Ectodermal cell (in vitro differentiated cells): Measurements from ENCODE around the gene E2F1.
A peak's percentile ranks its signal among the peaks of the same experiment; 100 is the strongest.

Experiments
- H3K27ac ChIP-seq: 2 replicates; pipeline ENCODE4 v1.7.0; 2013; ENCODE audit warnings: mild to moderate bottlenecking, low read depth, low read length; ENCODE audit not compliant: insufficient read depth, poor library complexity, severe bottlenecking
- H3K27me3 ChIP-seq: 2 replicates; pipeline ENCODE4 v1.7.0; 2013; ENCODE audit warnings: mild to moderate bottlenecking, low read length; ENCODE audit not compliant: insufficient read depth, control insufficient read depth, poor library complexity, severe bottlenecking
- H3K36me3 ChIP-seq: one replicate; pipeline ENCODE4 v1.7.0; 2013; ENCODE audit warnings: low read length; ENCODE audit not compliant: control insufficient read depth, insufficient read depth
- H3K4me1 ChIP-seq: one replicate; pipeline ENCODE4 v1.7.0; 2013; ENCODE audit warnings: low read length; ENCODE audit not compliant: control insufficient read depth, insufficient read depth
- H3K4me3 ChIP-seq: 2 replicates; pipeline ENCODE4 v1.7.0; 2013; ENCODE audit warnings: low read depth, low read length, control low read depth; ENCODE audit not compliant: insufficient read depth
- H3K9me3 ChIP-seq: 2 replicates; pipeline ENCODE4 v1.7.0; 2013; ENCODE audit warnings: mild to moderate bottlenecking, low read length, moderate library complexity; ENCODE audit not compliant: control insufficient read depth
- WGBS, 2 experiments: methylation state at CpG; one replicate each; pipeline ENCODE4 v1.1.7; 2013; ENCODE audit warnings: missing lambda C conversion rate in 2 of 2; 5-methylcytosine and 5-hydroxymethylcytosine counted together

The E2F1 gene

GRCh38 chr20:33687370-33687915 is 1.3 kb upstream of the E2F1 start:
- H3K36me3 ChIP-seq = no peaks in the 10 kb centered on the region
- H3K27ac ChIP-seq = no peak overlapping the region
- WGBS, 2 experiments = 90 to 91% methylated on average over 8 of the region's 8 CpGs
- no peaks in the 10 kb centered on the region for H3K27me3 ChIP-seq
- no peak overlapping the region for H3K4me3 ChIP-seq
- peaks cover 10% of the 10 kb centered on the region for H3K4me1 ChIP-seq
- no peaks in the 10 kb centered on the region for H3K9me3 ChIP-seq

GRCh38 chr20:33686984-33687366 is 790 bp upstream of the E2F1 start:
- Histone ChIP-seq H3K4me1 (peaks cover 10% of the 10 kb centered on the region), H3K4me3 (no peak overlapping the region), H3K27me3 (no peaks in the 10 kb centered on the region), H3K27ac (no peak overlapping the region), H3K9me3 (no peaks in the 10 kb centered on the region), H3K36me3 (no peaks in the 10 kb centered on the region)
- 82 to 84% methylated on average over 14 of the region's 14 CpGs for WGBS, 2 experiments

GRCh38 chr20:33685328-33686099 is 671 bp downstream of the E2F1 start:
- no peaks in the 10 kb centered on the region for H3K27me3 ChIP-seq
- H3K4me3 ChIP-seq = peak overlapping the region; percentile 66
- H3K4me1 ChIP-seq = peaks cover 10% of the 10 kb centered on the region
- peak overlapping the region; percentile 87 for H3K27ac ChIP-seq
- 1 to 2% methylated on average over 53 of the region's 53 CpGs for WGBS, 2 experiments
- H3K36me3 ChIP-seq = peaks cover 2% of the 10 kb centered on the region
- no peaks in the 10 kb centered on the region for H3K9me3 ChIP-seq

- no peaks in the 10 kb centered on the region for H3K9me3 ChIP-seq
- peak overlapping the region; percentile 66 for H3K4me3 ChIP-seq
- 28% methylated on average over 10 of the region's 10 CpGs for WGBS, 2 experiments
- peaks cover 4% of the 10 kb centered on the region for H3K36me3 ChIP-seq
- H3K4me1 ChIP-seq = peaks cover 10% of the 10 kb centered on the region
- H3K27me3 ChIP-seq = no peaks in the 10 kb centered on the region
- peak overlapping the region; percentile 87 for H3K27ac ChIP-seq
Observed at GRCh38 chr20:33684533-33685327, 1.5 kb downstream of the E2F1 start.

GRCh38 chr20:33681728-33682353 is 4.3 kb downstream of the E2F1 start:
- WGBS, 2 experiments = 91 to 92% methylated on average over 9 of the region's 9 CpGs
- Histone ChIP-seq H3K9me3 (no peaks in the 10 kb centered on the region), H3K36me3 (peaks cover 16% of the 10 kb centered on the region), H3K27ac (no peak overlapping the region), H3K4me1 (peaks cover 10% of the 10 kb centered on the region), H3K4me3 (no peak overlapping the region), H3K27me3 (no peaks in the 10 kb centered on the region)

- H3K4me1 ChIP-seq = peaks cover 10% of the 10 kb centered on the region
- no peaks in the 10 kb centered on the region for H3K9me3 ChIP-seq
- peaks cover 16% of the 10 kb centered on the region for H3K36me3 ChIP-seq
- H3K27me3 ChIP-seq = no peaks in the 10 kb centered on the region
- no peak overlapping the region for H3K27ac ChIP-seq
- WGBS, 2 experiments = 94 to 95% methylated on average over 5 of the region's 5 CpGs
- H3K4me3 ChIP-seq = no peak overlapping the region
Observed at GRCh38 chr20:33681288-33681687, 4.9 kb downstream of the E2F1 start.

GRCh38 chr20:33680686-33681085 is 5.5 kb downstream of the E2F1 start:
- H3K27ac ChIP-seq = no peak overlapping the region
- H3K36me3 ChIP-seq = peaks cover 16% of the 10 kb centered on the region
- H3K4me1 ChIP-seq = peaks cover 13% of the 10 kb centered on the region
- no peaks in the 10 kb centered on the region for H3K9me3 ChIP-seq
- no peak overlapping the region for H3K4me3 ChIP-seq
- WGBS, 2 experiments = 87 to 94% methylated on average over 2 of the region's 2 CpGs
- H3K27me3 ChIP-seq = no peaks in the 10 kb centered on the region

- Histone ChIP-seq H3K27ac (no peak overlapping the region), H3K9me3 (no peaks in the 10 kb centered on the region), H3K4me1 (peaks cover 17% of the 10 kb centered on the region), H3K27me3 (no peaks in the 10 kb centered on the region), H3K36me3 (peaks cover 16% of the 10 kb centered on the region), H3K4me3 (no peak overlapping the region)
- WGBS, 2 experiments = 93 to 95% methylated on average over 20 of the region's 20 CpGs
Observed at GRCh38 chr20:33679758-33680485, 6.3 kb downstream of the E2F1 start.

- WGBS, 2 experiments = 92% methylated on average over 15 of the region's 15 CpGs
- H3K4me3 ChIP-seq = no peak overlapping the region
Observed at GRCh38 chr20:33677991-33678702, 8.0 kb downstream of the E2F1 start.

More at GRCh38 chr20:33677991-33678702, 8.0 kb downstream of the E2F1 start:
- peaks cover 21% of the 10 kb centered on the region for H3K4me1 ChIP-seq
- H3K27ac ChIP-seq = no peak overlapping the region
- no peaks in the 10 kb centered on the region for H3K9me3 ChIP-seq
- peaks cover 16% of the 10 kb centered on the region for H3K36me3 ChIP-seq
- H3K27me3 ChIP-seq = no peaks in the 10 kb centered on the region
